HCT116 (cell line): ENCODE results near the gene KIAA0319L. TPM values are rescaled to one million over a fixed set of nuclear protein-coding genes. Genes with fewer than 3 reads are reported as not detected.

Source experiments
- ATAC-seq: fragments of 200-7000 bp; cut with Tn5 transposase; 2 replicates; pipeline ENCODE4 v1.9.1; 2020; ENCODE audit warnings: mild to moderate bottlenecking, moderate library complexity
- BruUV-seq: library from RNA; stranded (reverse); fragments of 400-500 nt; replicated peaks from 2 replicates; lab custom pipeline; 2021; lab: Mats Ljungman, UMichigan
- CTCF ChIA-PET: fragments of 300-600 bp; sonication (Branson Sonifier 250); formaldehyde crosslinking; loops from one replicate; lab custom pipeline; 2021; ENCODE audit warnings: antibody characterized with exemption; lab: Charles Lee
- POLR2A ChIA-PET: fragments of 300-600, 350-600 bp; sonication (Branson Sonifier 250); formaldehyde crosslinking; loops from one replicate; lab custom pipeline; 2021; ENCODE audit warnings: antibody characterized with exemption; lab: Charles Lee
- RAD21 ChIA-PET, 2 experiments: fragments of 300-600 bp; sonication (Branson Sonifier 250); formaldehyde crosslinking; loops; one replicate each; lab custom pipeline; 2023; ENCODE audit warnings: low total read pairs in 2 of 2; ENCODE audit not compliant: uncharacterized antibody in 2 of 2, unreplicated experiment in 2 of 2, low non-redundant PET in 1 of 2; lab: Charles Lee
- DNase-seq: peaks from one replicate; pipeline ENCODE4 v3.0.0-alpha.2; 2010; ENCODE audit warnings: low read depth, low spot score
- H2AFZ ChIP-seq: fragments of 200-600 bp; shearing (Covaris generic), sonication (generic); 2 replicates; pipeline ENCODE4 v1.6.1; 2017; ENCODE audit warnings: low read depth, mixed run types, mixed read lengths, antibody characterized with exemption, low read length; ENCODE audit not compliant: poor library complexity, severe bottlenecking
- H3K27ac ChIP-seq: 2 replicates; pipeline ENCODE4 v1.5.1; 2012; ENCODE audit warnings: low read depth, low read length
- H3K27me3 ChIP-seq: fragments of 200-600 bp; sonication (generic); 2 replicates; pipeline ENCODE4 v1.6.1; 2016; ENCODE audit warnings: mixed run types, low read length, mixed read lengths; ENCODE audit not compliant: insufficient read depth
- H3K36me3 ChIP-seq, 2 experiments: fragments of 200-500 bp in 1 of 2; fragments of 200-600 bp in 1 of 2; sonication (Bioruptor generic) in 1 of 2; sonication (generic) in 1 of 2; 2 replicates each; pipeline versions ENCODE4 v1.5.1 to v1.6.1; 2014 to 2016; ENCODE audit warnings: low read length in 2 of 2, inconsistent platforms in 1 of 2, mixed read lengths in 1 of 2, mixed run types in 1 of 2; ENCODE audit not compliant: insufficient read depth in 2 of 2, control insufficient read depth in 1 of 2
- H3K4me1 ChIP-seq, 2 experiments: fragments of 200-600 bp in 1 of 2; sonication (generic) in 1 of 2; 2 replicates each; pipeline versions ENCODE4 v1.5.1 to v1.6.1; 2012 to 2017; ENCODE audit warnings: low read length in 2 of 2, inconsistent platforms in 1 of 2, mild to moderate bottlenecking in 1 of 2, mixed read lengths in 1 of 2, mixed run types in 1 of 2, moderate library complexity in 1 of 2; ENCODE audit not compliant: insufficient read depth in 2 of 2, control insufficient read depth in 1 of 2
- H3K4me2 ChIP-seq: fragments of 200-600 bp; sonication (generic); 2 replicates; pipeline ENCODE4 v1.6.1; 2017; ENCODE audit warnings: mixed run types, low read length, mixed read lengths
- H3K4me3 ChIP-seq, 2 experiments: fragments of 200-600 bp in 1 of 2; sonication (generic) in 1 of 2; replicated peaks in 1 of 2; 2 replicates each; pipeline ENCODE4 v1.5.1; 2011 to 2016; ENCODE audit warnings: low read length in 2 of 2, control low read depth in 1 of 2, low read depth in 1 of 2, mild to moderate bottlenecking in 1 of 2, mixed read lengths in 1 of 2, mixed run types in 1 of 2
- H3K79me2 ChIP-seq: fragments of 200-600 bp; sonication (generic); 2 replicates; pipeline ENCODE4 v1.6.1; 2017; ENCODE audit warnings: mild to moderate bottlenecking, mixed run types, low read length, moderate library complexity, mixed read lengths; ENCODE audit not compliant: insufficient read depth
- H3K9ac ChIP-seq: fragments of 200-600 bp; sonication (generic); 2 replicates; pipeline ENCODE4 v1.6.1; 2016; ENCODE audit warnings: low read length, mixed read lengths
- H3K9me2 ChIP-seq: fragments of 200-600 bp; sonication (generic), shearing (Covaris generic); 2 replicates; pipeline ENCODE4 v1.6.1; 2017; ENCODE audit warnings: mixed run types, mild to moderate bottlenecking, moderate library complexity; ENCODE audit not compliant: insufficient read depth
- H3K9me3 ChIP-seq, 2 experiments: fragments of 200-500 bp in 1 of 2; fragments of 200-600 bp in 1 of 2; sonication (Bioruptor generic) in 1 of 2; sonication (generic) in 1 of 2; 2 replicates each; pipeline ENCODE4 v1.6.1; 2014 to 2017; ENCODE audit warnings: low read length in 2 of 2, mixed read lengths in 2 of 2, inconsistent platforms in 1 of 2, low read depth in 1 of 2, mild to moderate bottlenecking in 1 of 2, mixed run types in 1 of 2, moderate library complexity in 1 of 2; ENCODE audit not compliant: control insufficient read depth in 1 of 2, insufficient read depth in 1 of 2
- H4K20me1 ChIP-seq: fragments of 200-600 bp; sonication (generic), shearing (Covaris generic); 2 replicates; pipeline ENCODE4 v1.6.1; 2017; ENCODE audit warnings: mixed run types, mild to moderate bottlenecking, moderate library complexity; ENCODE audit not compliant: insufficient read depth
- CBX3 ChIP-seq: IDR thresholded peaks from 2 replicates; pipeline ENCODE4 v1.6.1; 2012; ENCODE audit warnings: low read depth
- CEBPB ChIP-seq: IDR thresholded peaks from 2 replicates; pipeline ENCODE4 v1.6.1; 2012; ENCODE audit warnings: low read depth
- EGR1 ChIP-seq: IDR thresholded peaks from 2 replicates; pipeline ENCODE4 v1.6.1; 2012; ENCODE audit warnings: low read depth
- ELF1 ChIP-seq: IDR thresholded peaks from 2 replicates; pipeline ENCODE4 v1.6.1; 2012; ENCODE audit warnings: low read depth, borderline replicate concordance
- EZH2 ChIP-seq: fragments of 200-600 bp; sonication (generic); IDR thresholded peaks from 2 replicates; pipeline ENCODE4 v1.6.1; 2017; ENCODE audit warnings: antibody characterized with exemption, mixed run types
- EZH2phosphoT487 ChIP-seq: fragments of 200-600 bp; IDR thresholded peaks from 2 replicates; pipeline ENCODE4 v1.6.1; 2018; ENCODE audit warnings: antibody characterized with exemption, borderline replicate concordance
- FOSL1 ChIP-seq: IDR thresholded peaks from 2 replicates; pipeline ENCODE4 v1.6.1; 2012; ENCODE audit warnings: low read depth
- POLR2A ChIP-seq: IDR thresholded peaks from 2 replicates; pipeline ENCODE4 v1.7.0; 2011; ENCODE audit warnings: borderline replicate concordance; ENCODE audit not compliant: insufficient read depth, insufficient read length; ENCODE audit errors: extremely low read depth
- POLR2AphosphoS5 ChIP-seq: IDR thresholded peaks from 2 replicates; pipeline ENCODE4 v1.6.1; 2011; ENCODE audit warnings: mild to moderate bottlenecking, low read depth, low read length, moderate library complexity
- RAD21 ChIP-seq: IDR thresholded peaks from 2 replicates; pipeline ENCODE4 v1.6.1; 2012; ENCODE audit warnings: low read depth, mild to moderate bottlenecking
- SIN3A ChIP-seq: IDR thresholded peaks from 2 replicates; pipeline ENCODE4 v1.6.1; 2012; ENCODE audit warnings: low read depth
- SRF ChIP-seq: IDR thresholded peaks from 2 replicates; pipeline ENCODE4 v1.6.1; 2012; ENCODE audit warnings: low read depth
- TCF7L2 ChIP-seq: IDR thresholded peaks from 2 replicates; pipeline ENCODE4 v1.7.0; 2011; ENCODE audit warnings: borderline replicate concordance, inconsistent platforms; ENCODE audit not compliant: insufficient read depth, insufficient read length; ENCODE audit errors: extremely low read depth
- YY1 ChIP-seq: IDR thresholded peaks from 2 replicates; pipeline ENCODE4 v1.6.1; 2011; ENCODE audit warnings: low read length, low read depth, moderate library complexity, mild to moderate bottlenecking; ENCODE audit not compliant: insufficient replicate concordance; ENCODE audit errors: extremely low read depth
- ZFX ChIP-seq: fragments of 450-650 bp; IDR thresholded peaks from 2 replicates; pipeline ENCODE4 v1.6.1; 2017
- ZNF274 ChIP-seq: fragments of 200-500 bp; sonication (Bioruptor generic); IDR thresholded peaks from 2 replicates; pipeline ENCODE4 v1.6.1; 2014; ENCODE audit warnings: mild to moderate bottlenecking, low read depth, low read length, inconsistent platforms
- intact Hi-C: fragments of 100-400 bp; cut with micrococcal nuclease; formaldehyde crosslinking; loops from 2 replicates; pipeline ENCODE4 v1.10.0; 2022
- total RNA-seq: library from RNA; stranded (reverse); gene quantifications from one replicate; pipeline ENCODE4 v1.2.1, GENCODE V29; 2021; ENCODE audit not compliant: unreplicated experiment
- TF ChIP-seq, protein P1 (sequence below): IDR thresholded peaks from 2 replicates; pipeline ENCODE4 v1.6.1; 2011; ENCODE audit warnings: mild to moderate bottlenecking, low read length, moderate library complexity; ENCODE audit not compliant: insufficient replicate concordance; ENCODE audit errors: extremely low read depth
- TF ChIP-seq, protein P2 (sequence below): IDR thresholded peaks from 2 replicates; pipeline ENCODE4 v1.6.1; 2012
- TF ChIP-seq, protein P3 (sequence below): IDR thresholded peaks from 2 replicates; pipeline ENCODE4 v1.6.1; 2012

KIAA0319L gene
- total RNA-seq, 1 experiment from 2014 or later: 35.6 TPM

DNA sequence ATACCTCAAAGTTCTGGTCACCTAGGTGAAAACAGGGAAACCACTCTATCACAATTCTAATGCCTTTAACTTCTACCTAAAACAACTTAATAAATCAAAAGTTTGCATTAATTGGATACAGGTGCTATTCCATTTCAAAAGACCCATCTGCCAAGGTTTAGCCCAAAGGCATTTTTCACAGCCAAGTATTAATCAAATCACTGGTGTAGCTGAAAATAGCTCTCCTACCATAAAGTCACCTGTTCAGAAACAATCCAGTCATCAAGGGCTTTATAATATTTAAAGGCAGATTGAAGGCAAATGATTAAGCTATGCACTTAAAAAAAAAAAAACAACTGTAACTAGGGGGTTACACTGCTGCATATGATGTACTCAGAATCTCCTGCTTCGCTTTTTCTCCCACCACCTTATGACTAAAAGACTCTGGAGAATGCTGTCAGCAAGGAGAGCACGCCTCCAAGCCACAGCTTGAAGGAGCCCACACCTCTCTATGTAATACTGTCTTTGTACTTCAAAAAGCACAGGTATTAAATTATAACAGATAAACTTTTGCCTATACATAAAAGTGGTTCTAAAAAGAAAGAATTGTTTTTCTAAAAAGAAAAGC lies 20.5 kb downstream of the KIAA0319L start:
- no TSS peak for BruUV-seq
- Histone ChIP-seq H3K4me2 (no peak overlapping the region), H3K4me3 (no peak overlapping the region), H3K79me2 (peaks cover 13% of the 10 kb centered on the region; the same call in 1 of the 2 replicates), H3K36me3 (peaks cover 0 to 2% of the 10 kb centered on the region in 2 experiments; a peak in 1 of 4 replicates), H3K27ac (no peak overlapping the region), H3K27me3 (no peaks in the 10 kb centered on the region), H3K4me1 (no peaks in the 10 kb centered on the region), H3K9ac (no peak overlapping the region), H3K9me3 (no peaks in the 10 kb centered on the region), H2AFZ (no peak overlapping the region), H4K20me1 (no peaks in the 10 kb centered on the region), H3K9me2 (no peaks in the 10 kb centered on the region)
- intact Hi-C loops: no loop called here
- DNase-seq (no peak), ATAC-seq (no peak)
- CTCF ChIA-PET: no interaction called here
- POLR2A ChIA-PET: interaction anchor here (1.1 kb wide), 1 partner anchor 20 kb away, joined by 3 read pairs; the partner anchor contains the start of gene KIAA0319L
- RAD21 ChIA-PET: no interaction called here
- TF ChIP-seq RAD21 (no peak), FOSL1 (no peak), SRF (no peak), CBX3 (no peak), SIN3A (no peak), EGR1 (no peak), ZFX (no peak), ZNF274 (no peak), YY1 (no peak), POLR2A (no peak), CEBPB (no peak), EZH2 (no peak), EZH2phosphoT487 (no peak), ELF1 (no peak), POLR2AphosphoS5 (no peak), TCF7L2 (no peak)
- TF ChIP-seq, protein P1, sequence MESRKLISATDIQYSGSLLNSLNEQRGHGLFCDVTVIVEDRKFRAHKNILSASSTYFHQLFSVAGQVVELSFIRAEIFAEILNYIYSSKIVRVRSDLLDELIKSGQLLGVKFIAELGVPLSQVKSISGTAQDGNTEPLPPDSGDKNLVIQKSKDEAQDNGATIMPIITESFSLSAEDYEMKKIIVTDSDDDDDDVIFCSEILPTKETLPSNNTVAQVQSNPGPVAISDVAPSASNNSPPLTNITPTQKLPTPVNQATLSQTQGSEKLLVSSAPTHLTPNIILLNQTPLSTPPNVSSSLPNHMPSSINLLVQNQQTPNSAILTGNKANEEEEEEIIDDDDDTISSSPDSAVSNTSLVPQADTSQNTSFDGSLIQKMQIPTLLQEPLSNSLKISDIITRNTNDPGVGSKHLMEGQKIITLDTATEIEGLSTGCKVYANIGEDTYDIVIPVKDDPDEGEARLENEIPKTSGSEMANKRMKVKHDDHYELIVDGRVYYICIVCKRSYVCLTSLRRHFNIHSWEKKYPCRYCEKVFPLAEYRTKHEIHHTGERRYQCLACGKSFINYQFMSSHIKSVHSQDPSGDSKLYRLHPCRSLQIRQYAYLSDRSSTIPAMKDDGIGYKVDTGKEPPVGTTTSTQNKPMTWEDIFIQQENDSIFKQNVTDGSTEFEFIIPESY: no peak
- TF ChIP-seq, protein P2, sequence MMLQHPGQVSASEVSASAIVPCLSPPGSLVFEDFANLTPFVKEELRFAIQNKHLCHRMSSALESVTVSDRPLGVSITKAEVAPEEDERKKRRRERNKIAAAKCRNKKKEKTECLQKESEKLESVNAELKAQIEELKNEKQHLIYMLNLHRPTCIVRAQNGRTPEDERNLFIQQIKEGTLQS: no peak
- TF ChIP-seq, protein P3, sequence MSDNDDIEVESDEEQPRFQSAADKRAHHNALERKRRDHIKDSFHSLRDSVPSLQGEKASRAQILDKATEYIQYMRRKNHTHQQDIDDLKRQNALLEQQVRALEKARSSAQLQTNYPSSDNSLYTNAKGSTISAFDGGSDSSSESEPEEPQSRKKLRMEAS: no peak
